Mesodermal cell (in vitro differentiated cells): ENCODE measurements around the gene FBN3.

Experiments
- H3K27ac ChIP-seq: 2 replicates; pipeline ENCODE4 v1.7.0; 2013; ENCODE audit warnings: mild to moderate bottlenecking, low read depth, low read length, moderate library complexity; ENCODE audit not compliant: severe bottlenecking
- H3K36me3 ChIP-seq: 2 replicates; pipeline ENCODE4 v1.7.1; 2013; ENCODE audit warnings: mild to moderate bottlenecking, low read length, moderate library complexity; ENCODE audit not compliant: control insufficient read depth, insufficient read depth
- H3K4me1 ChIP-seq: one replicate; pipeline ENCODE4 v1.7.1; 2013; ENCODE audit warnings: mild to moderate bottlenecking, low read length; ENCODE audit not compliant: insufficient read depth, control insufficient read depth, poor library complexity, severe bottlenecking
- H3K4me3 ChIP-seq: 2 replicates; pipeline ENCODE4 v1.7.0; 2013; ENCODE audit warnings: low read length, control low read depth, mild to moderate bottlenecking; ENCODE audit not compliant: insufficient read depth, poor library complexity, severe bottlenecking; ENCODE audit errors: extremely low read depth
- H3K9me3 ChIP-seq: 2 replicates; pipeline ENCODE4 v1.7.1; 2013; ENCODE audit warnings: mild to moderate bottlenecking, low read length, moderate library complexity; ENCODE audit not compliant: control insufficient read depth
- WGBS, 2 experiments: methylation state at CpG; one replicate each; pipeline ENCODE4 v1.1.5; 2013; ENCODE audit warnings: missing lambda C conversion rate in 2 of 2; ENCODE audit not compliant: insufficient coverage in 2 of 2; 5-methylcytosine and 5-hydroxymethylcytosine counted together

The FBN3 gene

DNA sequence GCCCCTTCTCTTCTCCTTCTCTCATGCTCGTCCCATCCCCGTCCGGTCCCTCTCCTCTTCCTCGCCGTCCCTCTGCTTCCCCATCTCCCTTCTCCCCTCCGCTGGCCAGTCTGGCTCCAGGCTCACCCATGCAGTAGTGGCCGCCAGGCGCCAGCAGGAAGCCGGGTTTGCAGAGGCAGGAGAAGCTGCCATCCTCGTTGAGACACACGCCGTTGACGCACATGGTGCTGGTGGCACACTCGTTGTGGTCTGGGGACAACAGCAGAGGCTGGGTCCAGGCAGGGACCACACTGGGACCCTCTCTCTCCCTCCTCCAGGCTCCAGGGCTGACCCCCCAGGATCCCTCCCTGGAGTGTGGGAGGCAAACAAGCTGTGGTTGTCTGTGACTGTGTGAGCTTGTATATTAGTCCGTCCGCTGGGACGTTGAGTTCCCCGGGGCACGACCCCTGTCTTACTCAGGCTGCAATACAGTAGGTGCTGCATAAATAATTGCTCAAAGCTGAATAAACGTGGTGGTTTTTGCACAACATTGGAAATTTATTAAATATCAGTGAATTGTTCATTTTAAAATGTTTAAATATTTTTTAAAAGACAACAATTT, 16.4 kb downstream of the FBN3 start:
- Histone ChIP-seq H3K9me3 (no peaks in the 10 kb centered on the region), H3K4me3 (no peak overlapping the region), H3K4me1 (no peaks in the 10 kb centered on the region), H3K27ac (no peak overlapping the region), H3K36me3 (peaks cover 13% of the 10 kb centered on the region)
- 89 to 94% methylated on average over 12 to 19 of the region's 20 CpGs for WGBS, 2 experiments

DNA sequence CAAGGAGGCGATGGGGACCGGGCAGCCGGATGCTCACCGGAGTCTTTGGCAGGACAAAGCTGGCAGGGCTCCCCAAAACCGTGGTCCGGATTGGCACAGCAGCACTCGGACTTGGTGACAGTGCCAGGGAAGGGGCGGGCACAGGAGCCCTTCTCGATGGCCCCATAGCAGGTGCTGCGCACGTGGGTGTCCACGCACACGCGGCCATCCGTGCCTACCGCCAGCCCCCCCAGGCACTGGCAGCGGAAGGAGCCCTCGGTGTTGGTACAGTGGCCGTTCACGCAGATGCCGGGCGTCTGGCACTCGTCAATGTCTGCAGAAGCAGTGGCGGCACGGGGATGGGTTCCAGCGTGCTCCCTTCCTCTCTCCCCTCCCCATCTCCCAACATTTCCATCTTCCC, 17.9 kb downstream of the FBN3 start:
- Histone ChIP-seq H3K4me3 (no peak overlapping the region), H3K4me1 (no peaks in the 10 kb centered on the region), H3K9me3 (no peaks in the 10 kb centered on the region), H3K27ac (no peak overlapping the region), H3K36me3 (peaks cover 15% of the 10 kb centered on the region)
- WGBS, 2 experiments = 91 to 96% methylated on average over 26 of the region's 26 CpGs

GRCh38 chr19:8129061-8129618, 20.3 kb downstream of the FBN3 start:
- 93 to 96% methylated on average over 15 to 20 of the region's 20 CpGs for WGBS, 2 experiments
- H3K9me3 ChIP-seq = no peaks in the 10 kb centered on the region
- H3K4me1 ChIP-seq = no peaks in the 10 kb centered on the region
- no peak overlapping the region for H3K4me3 ChIP-seq
- H3K27ac ChIP-seq = no peak overlapping the region
- peaks cover 16% of the 10 kb centered on the region for H3K36me3 ChIP-seq

DNA sequence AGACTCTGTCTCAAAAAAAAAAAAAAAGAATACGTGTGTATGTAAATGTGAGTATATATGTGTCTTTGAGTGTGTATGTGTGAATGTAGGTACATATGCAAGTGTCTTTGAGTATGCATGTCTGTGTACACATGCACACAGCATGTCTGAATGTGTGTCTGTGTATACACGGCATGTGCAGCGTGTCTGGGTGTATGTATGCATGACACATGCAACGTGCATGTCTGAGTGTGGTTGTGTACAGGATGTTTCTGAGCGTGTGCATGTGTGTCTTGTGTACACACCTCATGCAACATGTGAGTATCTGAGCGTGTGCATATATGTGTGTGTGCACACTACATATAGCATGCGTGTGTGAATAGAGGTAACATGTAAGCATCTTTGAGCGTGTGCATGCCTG, 20.8 kb downstream of the FBN3 start:
- no peak overlapping the region for H3K27ac ChIP-seq
- no peaks in the 10 kb centered on the region for H3K4me1 ChIP-seq
- no peak overlapping the region for H3K4me3 ChIP-seq
- 95% methylated on average over 8 of the region's 8 CpGs for WGBS, 2 experiments
- no peaks in the 10 kb centered on the region for H3K9me3 ChIP-seq
- peaks cover 16% of the 10 kb centered on the region for H3K36me3 ChIP-seq

- H3K27ac ChIP-seq = no peak overlapping the region
- no peaks in the 10 kb centered on the region for H3K4me1 ChIP-seq
- no peak overlapping the region for H3K4me3 ChIP-seq
- H3K9me3 ChIP-seq = no peaks in the 10 kb centered on the region
- peaks cover 12% of the 10 kb centered on the region for H3K36me3 ChIP-seq
- WGBS, 2 experiments = 86 to 94% methylated on average over 5 to 7 of the region's 8 CpGs
Observed at GRCh38 chr19:8127311-8127710, 22.1 kb downstream of the FBN3 start.

DNA sequence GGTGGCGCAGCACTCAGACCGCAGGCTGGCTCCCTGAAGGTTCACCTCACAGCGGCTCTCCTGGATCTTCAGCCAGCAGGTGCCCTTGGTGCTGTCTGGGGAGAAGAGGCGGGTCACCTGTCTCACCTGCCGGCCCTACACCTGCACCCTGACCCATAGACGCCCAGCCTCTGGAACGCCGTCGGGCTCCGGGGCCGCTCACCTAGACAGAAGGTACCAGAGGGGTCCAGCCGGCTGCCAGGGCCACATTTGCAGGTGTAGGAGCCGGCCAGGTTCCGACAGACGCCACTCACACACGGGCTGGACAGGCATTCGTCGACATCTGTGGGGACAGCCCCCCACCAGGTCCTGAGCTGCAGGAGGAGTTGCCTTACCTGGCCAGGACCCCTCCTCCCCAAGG, 22.9 kb downstream of the FBN3 start:
- H3K27ac ChIP-seq = no peak overlapping the region
- no peak overlapping the region for H3K4me3 ChIP-seq
- WGBS, 2 experiments = 87 to 95% methylated on average over 11 to 18 of the region's 18 CpGs
- H3K9me3 ChIP-seq = no peaks in the 10 kb centered on the region
- H3K36me3 ChIP-seq = peaks cover 12% of the 10 kb centered on the region
- H3K4me1 ChIP-seq = no peaks in the 10 kb centered on the region

DNA sequence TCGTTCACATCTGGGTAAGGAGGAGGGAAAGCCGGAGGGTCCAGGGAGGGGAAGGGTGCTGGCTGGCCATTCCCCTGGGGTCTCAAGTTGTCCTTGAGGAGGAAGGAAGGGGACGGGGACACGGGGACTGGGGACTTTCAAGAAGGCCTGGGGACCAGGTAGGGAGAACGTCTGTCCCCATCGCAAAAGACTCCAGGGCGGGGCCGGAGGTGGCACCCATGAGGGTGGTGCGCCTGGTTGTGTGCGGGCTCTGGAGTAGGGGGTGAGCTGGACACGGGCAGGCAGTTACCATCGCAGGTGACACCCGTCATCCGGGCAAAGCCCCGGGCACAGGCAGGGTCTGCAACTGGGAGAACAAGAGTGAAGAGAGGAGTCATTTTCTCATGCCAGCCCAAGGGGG, 23.4 kb downstream of the FBN3 start:
- H3K36me3 ChIP-seq = peaks cover 12% of the 10 kb centered on the region
- 91 to 98% methylated on average over 13 to 14 of the region's 15 CpGs for WGBS, 2 experiments
- H3K9me3 ChIP-seq = no peaks in the 10 kb centered on the region
- H3K27ac ChIP-seq = no peak overlapping the region
- H3K4me3 ChIP-seq = no peak overlapping the region
- H3K4me1 ChIP-seq = no peaks in the 10 kb centered on the region

GRCh38 chr19:8123683-8124082, 25.7 kb downstream of the FBN3 start:
- no peak overlapping the region for H3K27ac ChIP-seq
- 93 to 98% methylated on average over 13 to 21 of the region's 22 CpGs for WGBS, 2 experiments
- no peaks in the 10 kb centered on the region for H3K4me1 ChIP-seq
- H3K9me3 ChIP-seq = no peaks in the 10 kb centered on the region
- H3K36me3 ChIP-seq = peaks cover 8% of the 10 kb centered on the region
- no peak overlapping the region for H3K4me3 ChIP-seq

- Histone ChIP-seq H3K9me3 (no peaks in the 10 kb centered on the region), H3K36me3 (no peaks in the 10 kb centered on the region), H3K27ac (no peak overlapping the region), H3K4me1 (no peaks in the 10 kb centered on the region), H3K4me3 (no peak overlapping the region)
- 73 to 74% methylated on average over 24 to 25 of the region's 26 CpGs for WGBS, 2 experiments
Observed at GRCh38 chr19:8120636-8121480, 28.5 kb downstream of the FBN3 start.

DNA sequence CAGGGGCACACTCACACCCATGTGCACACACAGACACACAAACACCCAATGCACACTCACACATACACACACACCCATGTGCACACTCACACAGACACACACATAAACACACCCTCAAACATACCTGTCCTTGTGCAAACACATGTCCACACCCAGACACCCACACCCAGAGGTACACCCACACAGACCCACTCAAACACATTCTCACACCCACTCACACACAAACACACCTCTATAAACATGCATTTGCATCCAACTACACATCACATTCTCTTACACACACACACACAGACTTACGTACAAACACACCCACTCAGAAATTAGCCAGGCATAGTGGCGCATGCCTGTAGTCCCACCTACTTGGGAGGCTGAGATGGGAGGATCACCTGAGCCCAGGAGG, 31.4 kb downstream of the FBN3 start:
- WGBS, 2 experiments = 100% methylated on average over 1 of the region's 2 CpGs
- H3K36me3 ChIP-seq = no peaks in the 10 kb centered on the region
- H3K27ac ChIP-seq = no peak overlapping the region
- no peaks in the 10 kb centered on the region for H3K9me3 ChIP-seq
- H3K4me1 ChIP-seq = no peaks in the 10 kb centered on the region
- no peak overlapping the region for H3K4me3 ChIP-seq
